Lung (tissue), 12 donors: Measurements from ENCODE around the gene SH3TC1. TPM values are rescaled to one million over a fixed set of nuclear protein-coding genes. Genes with fewer than 3 reads are reported as not detected.

Source experiments
- ATAC-seq: fragments of 200-7000 bp; cut with Tn5 transposase; one replicate; pipeline ENCODE4 v1.9.1; 2020; ENCODE audit warnings: moderate number of reproducible peaks; ENCODE audit not compliant: insufficient read depth, low FRiP score
- DNase-seq, 3 donors: peaks; one replicate each; pipeline ENCODE4 v3.0.0-alpha.2; 2013 to 2017
- H3K27ac ChIP-seq, 2 donors: one replicate each; pipeline ENCODE4 v1.5.1; 2013; ENCODE audit warnings: mild to moderate bottlenecking in 2 of 2, moderate library complexity in 2 of 2, control low read depth in 1 of 2, inconsistent platforms in 1 of 2, low read depth in 1 of 2, low read length in 1 of 2
- H3K27me3 ChIP-seq, 3 donors: one replicate each; pipeline ENCODE4 v1.5.1; 2013; ENCODE audit warnings: low read length in 2 of 3; ENCODE audit not compliant: control insufficient read depth in 3 of 3, insufficient read depth in 3 of 3
- H3K36me3 ChIP-seq, 4 donors: one replicate each; pipeline ENCODE4 v1.5.1; 2013; ENCODE audit warnings: low read length in 4 of 4, mild to moderate bottlenecking in 1 of 4, moderate library complexity in 1 of 4; ENCODE audit not compliant: control insufficient read depth in 4 of 4, insufficient read depth in 4 of 4
- H3K4me1 ChIP-seq, 5 donors: one replicate each; pipeline ENCODE4 v1.5.1; 2013; ENCODE audit warnings: low read length in 5 of 5, mild to moderate bottlenecking in 2 of 5, moderate library complexity in 1 of 5; ENCODE audit not compliant: control insufficient read depth in 5 of 5, insufficient read depth in 5 of 5
- H3K4me3 ChIP-seq: one replicate; pipeline ENCODE4 v1.5.1; 2013; ENCODE audit warnings: mild to moderate bottlenecking, control low read depth, moderate library complexity
- H3K9ac ChIP-seq, 2 donors: one replicate each; pipeline ENCODE4 v1.5.1; 2013; ENCODE audit warnings: low read length in 2 of 2, control low read depth in 1 of 2; ENCODE audit not compliant: insufficient read depth in 1 of 2
- H3K9me3 ChIP-seq, 4 donors: one replicate each; pipeline ENCODE4 v1.5.1; 2013; ENCODE audit warnings: low read length in 3 of 4, mild to moderate bottlenecking in 1 of 4, moderate library complexity in 1 of 4; ENCODE audit not compliant: control insufficient read depth in 4 of 4, insufficient read depth in 3 of 4
- CTCF ChIP-seq: IDR thresholded peaks from 2 replicates; pipeline ENCODE4 v1.5.1; 2012; ENCODE audit warnings: mild to moderate bottlenecking; ENCODE audit errors: control extremely low read depth, extremely low read depth
- WGBS, 2 donors: extraction: QIAGEN DNeasy Blood & Tissue Kit; methylation state at CpG; one replicate each; pipeline ENCODE4 v1.1.7; 2013; 5-methylcytosine and 5-hydroxymethylcytosine counted together
- polyA plus RNA-seq, 2 donors: library from polyadenylated mRNA; stranded (reverse); fragments of 200-250 nt; gene quantifications; one replicate each; pipeline ENCODE4 v1.2.1, GENCODE V29; 2013
- total RNA-seq, 2 donors: library from RNA; depleted of rRNA in 1 of 2; stranded (reverse); fragments of >200 nt in 1 of 2; gene quantifications; one replicate each; pipeline ENCODE4 v1.2.1, GENCODE V29; 2014 to 2021
- donor health status: control.
- donor health status: control.
- donor health status: Bipolar disorder and iron deficiency.
- donor health status: healthy.
- donor health status: DM: yes; HTN: yes; CAD: no.

The SH3TC1 gene
- total and polyA plus RNA-seq, 4 donors, result 21.4 to 67.3 (median 38.1) TPM

- Histone ChIP-seq H3K27ac (no peak overlapping the region), H3K36me3 (no peaks in the 10 kb centered on the region), H3K4me3 (no peak overlapping the region), H3K9me3 (no peaks in the 10 kb centered on the region), H3K27me3 (no peaks in the 10 kb centered on the region), H3K9ac (no peak overlapping the region), H3K4me1 (peaks cover 0 to 20% (median 5%) of the 10 kb centered on the region in 5 donors)
- WGBS, 2 donors, result 91 to 92% methylated on average over 14 of the region's 14 CpGs
- no peak for ATAC-seq
- DNase-seq, result no peak
- TF ChIP-seq CTCF, result no peak
Observed at GRCh38 chr4:8264106-8264505, 65.0 kb downstream of the SH3TC1 start.

DNA sequence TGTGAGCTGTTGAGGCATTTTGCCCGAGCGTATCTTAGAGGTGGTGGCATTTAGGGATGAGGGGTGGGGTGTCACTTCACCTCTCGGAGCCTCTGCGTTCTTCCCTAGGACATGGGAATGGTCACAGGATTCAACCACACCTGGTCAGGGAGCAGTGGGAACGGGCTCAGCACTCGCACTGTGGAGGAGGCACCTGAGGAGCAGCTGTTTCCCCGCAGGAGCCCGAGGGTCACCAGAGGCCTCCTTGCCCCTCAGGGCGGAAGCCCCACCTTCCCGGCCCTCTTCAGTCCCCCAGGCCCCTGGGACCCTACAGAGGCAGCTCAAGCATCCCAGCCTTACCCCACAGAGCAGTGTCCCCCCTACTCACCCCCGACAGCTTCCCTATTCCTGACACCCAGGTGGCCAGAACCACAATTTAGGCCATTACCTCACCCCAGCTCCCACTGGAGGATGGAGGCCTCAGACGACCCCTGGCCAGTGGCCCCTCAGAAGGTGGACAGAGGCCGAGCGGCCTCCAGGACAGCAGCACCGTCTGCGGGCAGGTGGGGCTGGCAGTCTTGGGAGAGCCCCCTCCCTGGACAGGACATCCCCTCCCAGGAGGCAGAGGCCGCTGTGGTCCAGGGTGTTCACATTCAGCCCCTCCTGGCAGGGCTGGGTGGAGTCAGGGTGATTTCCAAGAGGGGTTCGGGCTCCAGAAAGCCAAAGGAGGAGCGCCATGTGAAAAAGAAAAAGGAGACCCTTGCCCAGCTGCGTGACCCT, 66.3 kb downstream of the SH3TC1 start:
- DNase-seq (no peak), ATAC-seq (no peak)
- no peak overlapping the region for H3K4me3 ChIP-seq
- no peaks in the 10 kb centered on the region for H3K9me3 ChIP-seq
- no peak overlapping the region for H3K27ac ChIP-seq
- H3K4me1 ChIP-seq, result peaks cover 0 to 28% (median 7%) of the 10 kb centered on the region in 5 donors
- H3K27me3 ChIP-seq, result no peaks in the 10 kb centered on the region
- H3K36me3 ChIP-seq, result no peaks in the 10 kb centered on the region
- no peak for TF ChIP-seq CTCF
- 87 to 91% methylated on average over 19 to 20 of the region's 20 CpGs for WGBS, 2 donors
- H3K9ac ChIP-seq, result no peak overlapping the region

- Histone ChIP-seq H3K9ac (no peak overlapping the region), H3K4me3 (no peak overlapping the region), H3K9me3 (no peaks in the 10 kb centered on the region), H3K27me3 (no peaks in the 10 kb centered on the region), H3K27ac (no peak overlapping the region), H3K36me3 (no peaks in the 10 kb centered on the region), H3K4me1 (peaks cover 0 to 31% (median 4%) of the 10 kb centered on the region in 5 donors)
- ATAC-seq, result no peak
- DNase-seq, result no peak
- WGBS, 2 donors, result 92 to 96% methylated on average over 6 of the region's 6 CpGs
- no peak for TF ChIP-seq CTCF
Observed at GRCh38 chr4:8266088-8266487, 67.0 kb downstream of the SH3TC1 start.

- Histone ChIP-seq H3K9me3 (no peaks in the 10 kb centered on the region), H3K4me1 (peaks cover 0 to 31% (median 4%) of the 10 kb centered on the region in 5 donors), H3K36me3 (no peaks in the 10 kb centered on the region), H3K27me3 (peaks cover 0 to under 1% (median 0%) of the 10 kb centered on the region in 3 donors), H3K4me3 (no peak overlapping the region), H3K9ac (no peak overlapping the region), H3K27ac (no peak overlapping the region)
- WGBS, 2 donors, result 85 to 86% methylated on average over 8 of the region's 8 CpGs
- DNase-seq, result no peak
- TF ChIP-seq CTCF, result no peak
- no peak for ATAC-seq
Observed at GRCh38 chr4:8266508-8266907, 67.4 kb downstream of the SH3TC1 start.
